SH-SY5Y (cell line): Measurements from ENCODE around the gene RERE.

Experiments
- GATA2 ChIP-seq: IDR thresholded peaks from 2 replicates; pipeline ENCODE4 v1.6.1; 2011; ENCODE audit warnings: mild to moderate bottlenecking, low read depth, low read length
- GATA3 ChIP-seq: IDR thresholded peaks from 2 replicates; pipeline ENCODE4 v1.6.1; 2011; ENCODE audit warnings: low read depth, mild to moderate bottlenecking, low read length, moderate library complexity

GRCh38 chr1:8651236-8651890 lies 166.1 kb downstream of the RERE start:
- no peak for TF ChIP-seq GATA2
- TF ChIP-seq GATA3 = no peak
